Measurements from ENCODE around the gene TIPARP. TPM values are rescaled to one million over a fixed set of nuclear protein-coding genes. Genes with fewer than 3 reads are reported as not detected.
A peak's percentile ranks its signal among the peaks of the same experiment; 100 is the strongest.

The TIPARP gene
- total and polyA plus RNA-seq, 2 donors (not counting 1 experiment from before 2014, with no cell fraction given): 8.6 to 22.1 TPM

DNA sequence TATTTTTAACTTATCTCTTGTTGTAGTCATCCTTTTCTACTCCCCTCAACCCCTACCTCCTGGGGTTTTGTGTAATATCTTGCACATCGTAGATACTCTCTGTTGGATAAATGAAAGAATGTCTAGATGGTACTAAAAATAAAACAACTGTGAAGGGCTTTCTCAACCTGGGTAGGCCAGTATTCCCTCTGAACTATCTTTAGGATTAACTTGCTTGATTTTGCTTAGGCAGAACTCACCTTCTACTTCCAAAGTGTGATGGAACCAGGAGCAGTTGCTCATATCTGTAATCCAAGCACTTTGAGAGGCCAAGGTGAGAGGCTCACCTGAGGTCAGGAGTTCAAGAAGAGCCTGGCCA lies 32.8 kb upstream of the TIPARP start:
- Histone ChIP-seq H3K9me3 (ENCODE audit: control insufficient read depth, insufficient read depth, low read depth, low read length) (no peaks in the 10 kb centered on the region), H4K20me1 (ENCODE audit: control insufficient read depth, extremely low read depth, insufficient read depth, low read length) (no peaks in the 10 kb centered on the region), H3K27ac (ENCODE audit: insufficient read depth, low read length) (no peak overlapping the region), H2AFZ (ENCODE audit: low read length) (no peak overlapping the region), H3K4me1 (ENCODE audit: control insufficient read depth, extremely low read depth, insufficient read depth, low read length) (peaks cover 3% of the 10 kb centered on the region), H3K4me3 (replicated peaks in 1 of 4; ENCODE audit: control extremely low read depth in 1 of 4, insufficient read depth in 1 of 4, low read depth in 3 of 4, low read length in 4 of 4) (no peak overlapping the region), H3K9ac (ENCODE audit: insufficient read depth, low read length) (no peak overlapping the region), H3K36me3 (ENCODE audit: control insufficient read depth, insufficient read depth, low read length) (no peaks in the 10 kb centered on the region), H3K4me2 (ENCODE audit: extremely low read depth, insufficient read depth, low read length) (no peak overlapping the region), H3K79me2 (ENCODE audit: control insufficient read depth, insufficient read depth, low read length) (no peaks in the 10 kb centered on the region), H3K27me3 (ENCODE audit: control insufficient read depth, insufficient read depth, low read length) (peaks cover 2% of the 10 kb centered on the region)
- DNase-seq (ENCODE audit: low read depth in 2 of 2): no peak
- no peak for TF ChIP-seq EZH2 (IDR thresholded peaks at IDR 0.05; ENCODE audit: low read length, missing control alignments)
- TF ChIP-seq, protein P1, sequence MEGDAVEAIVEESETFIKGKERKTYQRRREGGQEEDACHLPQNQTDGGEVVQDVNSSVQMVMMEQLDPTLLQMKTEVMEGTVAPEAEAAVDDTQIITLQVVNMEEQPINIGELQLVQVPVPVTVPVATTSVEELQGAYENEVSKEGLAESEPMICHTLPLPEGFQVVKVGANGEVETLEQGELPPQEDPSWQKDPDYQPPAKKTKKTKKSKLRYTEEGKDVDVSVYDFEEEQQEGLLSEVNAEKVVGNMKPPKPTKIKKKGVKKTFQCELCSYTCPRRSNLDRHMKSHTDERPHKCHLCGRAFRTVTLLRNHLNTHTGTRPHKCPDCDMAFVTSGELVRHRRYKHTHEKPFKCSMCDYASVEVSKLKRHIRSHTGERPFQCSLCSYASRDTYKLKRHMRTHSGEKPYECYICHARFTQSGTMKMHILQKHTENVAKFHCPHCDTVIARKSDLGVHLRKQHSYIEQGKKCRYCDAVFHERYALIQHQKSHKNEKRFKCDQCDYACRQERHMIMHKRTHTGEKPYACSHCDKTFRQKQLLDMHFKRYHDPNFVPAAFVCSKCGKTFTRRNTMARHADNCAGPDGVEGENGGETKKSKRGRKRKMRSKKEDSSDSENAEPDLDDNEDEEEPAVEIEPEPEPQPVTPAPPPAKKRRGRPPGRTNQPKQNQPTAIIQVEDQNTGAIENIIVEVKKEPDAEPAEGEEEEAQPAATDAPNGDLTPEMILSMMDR (conservative IDR thresholded peaks at IDR 0.05 in 1 of 2, IDR thresholded peaks at IDR 0.05 in 1 of 2; ENCODE audit: low read depth in 1 of 2, low read length in 2 of 2): no peak

DNA sequence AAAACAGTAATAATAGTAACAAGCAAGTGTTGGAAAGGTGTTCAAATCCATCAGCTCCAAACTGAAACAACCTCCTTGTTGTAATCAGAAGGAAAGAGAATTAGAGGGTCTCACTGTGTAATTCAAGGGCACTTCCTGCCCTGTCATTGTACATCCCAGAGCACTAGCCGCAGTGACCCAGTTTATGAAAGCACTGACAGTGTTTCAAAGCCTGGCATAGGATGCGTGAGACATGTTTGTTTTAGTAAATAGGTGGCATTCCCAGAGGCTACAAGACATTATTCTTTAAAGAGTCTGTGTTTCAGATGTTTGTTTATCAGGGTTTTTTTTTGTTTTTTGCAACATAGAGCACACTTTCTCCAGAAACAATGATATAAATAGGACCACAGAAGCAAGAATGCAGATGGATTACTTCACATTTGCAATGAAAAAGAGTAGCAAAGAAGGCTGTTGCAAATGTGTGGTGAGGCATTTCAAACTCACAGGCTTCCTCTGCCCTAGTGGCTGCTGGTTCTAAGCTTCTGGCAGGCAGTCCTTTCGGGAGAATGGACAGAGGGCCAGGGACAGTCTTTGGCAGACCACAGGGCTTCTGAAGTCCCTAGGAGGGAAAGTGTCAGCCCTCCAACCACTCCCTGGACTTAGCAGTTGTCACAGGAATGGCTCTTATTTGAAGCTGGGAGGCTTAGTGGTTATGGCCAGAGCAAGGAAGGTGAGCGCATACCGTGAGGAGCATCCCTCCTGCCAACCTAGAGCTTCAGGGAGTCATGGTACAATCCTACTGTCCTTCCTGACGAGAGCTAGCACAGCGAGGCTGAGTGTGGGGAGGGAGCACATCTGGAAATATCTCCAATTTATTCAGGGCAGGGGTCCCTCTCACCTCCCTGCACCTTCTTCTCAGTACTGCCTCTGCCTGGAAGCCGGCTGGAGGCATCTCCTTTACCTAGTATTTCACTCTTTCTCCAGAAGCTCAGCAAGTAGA lies 31.4 kb upstream of the TIPARP start:
- H3K27me3 ChIP-seq (ENCODE audit: control insufficient read depth, insufficient read depth, low read length): peaks cover 2% of the 10 kb centered on the region
- H3K79me2 ChIP-seq (ENCODE audit: control insufficient read depth, insufficient read depth, low read length): no peaks in the 10 kb centered on the region
- no peak for TF ChIP-seq EZH2 (IDR thresholded peaks at IDR 0.05; ENCODE audit: low read length, missing control alignments)
- TF ChIP-seq, protein P1 (conservative IDR thresholded peaks at IDR 0.05 in 1 of 2, IDR thresholded peaks at IDR 0.05 in 1 of 2; ENCODE audit: low read depth in 1 of 2, low read length in 2 of 2): no peak
- H3K9me3 ChIP-seq (ENCODE audit: control insufficient read depth, insufficient read depth, low read depth, low read length): no peaks in the 10 kb centered on the region
- DNase-seq (ENCODE audit: low read depth in 2 of 2): no peak
- no peaks in the 10 kb centered on the region for H4K20me1 ChIP-seq (ENCODE audit: control insufficient read depth, extremely low read depth, insufficient read depth, low read length)
- H2AFZ ChIP-seq (ENCODE audit: low read length): no peak overlapping the region
- no peak overlapping the region for H3K9ac ChIP-seq (ENCODE audit: insufficient read depth, low read length)
- H3K4me3 ChIP-seq (replicated peaks in 1 of 4; ENCODE audit: control extremely low read depth in 1 of 4, insufficient read depth in 1 of 4, low read depth in 3 of 4, low read length in 4 of 4): no peak overlapping the region
- H3K27ac ChIP-seq (ENCODE audit: insufficient read depth, low read length): no peak overlapping the region
- H3K4me2 ChIP-seq (ENCODE audit: extremely low read depth, insufficient read depth, low read length): no peak overlapping the region
- peaks cover 3% of the 10 kb centered on the region for H3K4me1 ChIP-seq (ENCODE audit: control insufficient read depth, extremely low read depth, insufficient read depth, low read length)
- no peaks in the 10 kb centered on the region for H3K36me3 ChIP-seq (ENCODE audit: control insufficient read depth, insufficient read depth, low read length)

DNA sequence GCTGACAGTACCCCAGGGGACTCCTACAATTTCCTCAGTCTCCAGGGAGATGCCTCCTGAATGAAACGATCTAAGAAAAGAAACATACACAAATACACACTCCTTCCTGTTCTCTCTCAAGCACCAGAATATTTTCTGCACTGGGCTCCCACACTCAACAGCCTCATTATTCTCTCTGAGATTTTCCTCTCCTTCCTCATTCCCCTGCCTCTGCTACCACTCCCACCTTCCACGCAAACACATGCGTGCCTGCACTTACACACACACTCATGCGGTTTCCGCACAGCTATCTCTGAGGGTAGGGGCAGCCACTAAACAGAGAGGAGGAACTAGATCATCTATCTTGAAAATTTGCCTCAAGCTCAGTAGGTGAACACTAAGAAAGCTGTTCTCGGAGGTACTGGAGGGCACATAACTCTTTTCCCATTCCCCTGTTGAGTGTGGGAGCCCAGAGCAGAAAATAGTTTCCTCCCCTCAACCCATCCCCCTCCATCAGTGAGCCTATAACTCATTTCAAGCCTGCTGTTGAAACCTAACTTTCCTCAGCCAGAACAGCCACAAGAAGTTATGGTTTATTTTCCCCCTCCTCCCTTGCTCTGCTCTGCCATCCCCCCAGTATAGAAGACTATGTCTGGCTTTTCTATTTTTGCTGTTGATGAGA lies 30.5 kb upstream of the TIPARP start:
- Histone ChIP-seq H3K4me2 (ENCODE audit: extremely low read depth, insufficient read depth, low read length) (no peak overlapping the region), H3K4me1 (ENCODE audit: control insufficient read depth, extremely low read depth, insufficient read depth, low read length) (peaks cover 3% of the 10 kb centered on the region), H2AFZ (ENCODE audit: low read length) (peak overlapping the region; percentile 4), H4K20me1 (ENCODE audit: control insufficient read depth, extremely low read depth, insufficient read depth, low read length) (no peaks in the 10 kb centered on the region), H3K9ac (ENCODE audit: insufficient read depth, low read length) (no peak overlapping the region), H3K9me3 (ENCODE audit: control insufficient read depth, insufficient read depth, low read depth, low read length) (no peaks in the 10 kb centered on the region), H3K27me3 (ENCODE audit: control insufficient read depth, insufficient read depth, low read length) (peaks cover 2% of the 10 kb centered on the region), H3K4me3 (replicated peaks in 1 of 4; ENCODE audit: control extremely low read depth in 1 of 4, insufficient read depth in 1 of 4, low read depth in 3 of 4, low read length in 4 of 4) (no peak overlapping the region), H3K27ac (ENCODE audit: insufficient read depth, low read length) (no peak overlapping the region), H3K36me3 (ENCODE audit: control insufficient read depth, insufficient read depth, low read length) (no peaks in the 10 kb centered on the region), H3K79me2 (ENCODE audit: control insufficient read depth, insufficient read depth, low read length) (no peaks in the 10 kb centered on the region)
- TF ChIP-seq EZH2 (IDR thresholded peaks at IDR 0.05; ENCODE audit: low read length, missing control alignments): no peak
- TF ChIP-seq, protein P1 (conservative IDR thresholded peaks at IDR 0.05 in 1 of 2, IDR thresholded peaks at IDR 0.05 in 1 of 2; ENCODE audit: low read depth in 1 of 2, low read length in 2 of 2): no peak
- DNase-seq (ENCODE audit: low read depth in 2 of 2): peak; percentile 27 to 44
